Measurements from ENCODE around the gene CELSR1.

CELSR1 gene

DNA sequence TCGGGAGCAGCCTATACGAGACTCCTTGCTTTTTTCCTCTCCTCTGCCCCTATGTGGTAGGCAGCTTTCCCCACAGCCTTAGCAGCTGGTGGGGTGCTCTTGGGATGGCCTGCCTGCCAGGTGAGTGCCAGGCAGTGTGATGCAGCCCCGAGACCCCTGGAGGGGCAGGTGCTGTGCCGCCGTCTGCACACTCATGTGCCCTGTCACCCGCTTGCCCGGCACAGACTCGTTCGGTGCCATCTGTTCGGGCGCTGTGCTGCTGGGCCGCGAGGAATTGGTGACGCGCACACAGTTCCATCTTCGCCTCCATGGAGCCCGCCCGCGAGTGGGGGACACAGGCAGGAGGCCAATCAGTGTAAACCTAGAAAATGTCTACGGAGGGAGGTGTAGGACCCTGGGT, 186.8 kb downstream of the CELSR1 start:
- TF ChIP-seq EZH2phosphoT487 (IDR thresholded peaks at IDR 0.05; ENCODE audit: low read length), result no peak
- no peaks in the 10 kb centered on the region for H3K9me2 ChIP-seq (replicated peaks; ENCODE audit: insufficient read depth, low read length)
- H3K4me1 ChIP-seq (ENCODE audit: low read length), result no peaks in the 10 kb centered on the region
- H3K27me3 ChIP-seq (replicated peaks; ENCODE audit: insufficient read depth, low read length), result no peaks in the 10 kb centered on the region
- no peak overlapping the region for H3K4me3 ChIP-seq (ENCODE audit: low read length)
- no peaks in the 10 kb centered on the region for H3K9me3 ChIP-seq (replicated peaks; ENCODE audit: insufficient read depth, low read length)
- H3K79me2 ChIP-seq (ENCODE audit: low read length), result peaks cover 20% of the 10 kb centered on the region
- no peak for DNase-seq
- H4K20me1 ChIP-seq (ENCODE audit: insufficient read depth, low read length), result no peaks in the 10 kb centered on the region; the same call in 1 of the 2 replicates
- no peak overlapping the region for H3K9ac ChIP-seq (ENCODE audit: low read length)
- no peak overlapping the region for H2AFZ ChIP-seq (ENCODE audit: low read length)
- no peaks in the 10 kb centered on the region for H3F3A ChIP-seq (ENCODE audit: insufficient read depth, low read length)
- H3K27ac ChIP-seq (ENCODE audit: low read length), result no peak overlapping the region
- H3K36me3 ChIP-seq (replicated peaks; ENCODE audit: insufficient read depth, low read length), result peaks cover 14% of the 10 kb centered on the region
- no peak overlapping the region for H3K4me2 ChIP-seq (ENCODE audit: low read depth, low read length)

DNA sequence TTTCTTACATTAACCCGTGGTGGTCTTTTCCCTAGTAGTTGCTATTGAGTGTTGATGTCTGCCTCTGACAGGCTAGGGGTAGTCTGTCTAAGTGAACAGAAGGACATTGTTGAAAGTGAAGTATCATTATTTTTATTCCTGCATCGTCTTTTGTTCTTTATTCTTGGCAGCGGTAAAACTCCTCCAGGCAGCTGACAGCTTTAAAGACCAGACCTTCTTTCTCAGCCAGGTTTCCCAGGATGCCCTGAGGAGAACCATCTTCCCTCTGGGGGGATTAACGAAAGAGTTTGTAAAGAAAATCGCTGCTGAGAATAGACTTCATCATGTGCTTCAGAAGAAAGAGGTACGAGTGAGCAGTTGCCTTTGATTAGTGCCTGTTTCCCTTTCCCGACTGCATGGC, 187.3 kb downstream of the CELSR1 start:
- Histone ChIP-seq H2AFZ (ENCODE audit: low read length) (no peak overlapping the region), H3F3A (ENCODE audit: insufficient read depth, low read length) (no peaks in the 10 kb centered on the region), H3K9me2 (replicated peaks; ENCODE audit: insufficient read depth, low read length) (no peaks in the 10 kb centered on the region), H3K4me2 (ENCODE audit: low read depth, low read length) (no peak overlapping the region), H3K27me3 (replicated peaks; ENCODE audit: insufficient read depth, low read length) (no peaks in the 10 kb centered on the region), H3K79me2 (ENCODE audit: low read length) (peaks cover 20% of the 10 kb centered on the region), H3K27ac (ENCODE audit: low read length) (no peak overlapping the region), H4K20me1 (ENCODE audit: insufficient read depth, low read length) (no peaks in the 10 kb centered on the region; the same call in 1 of the 2 replicates), H3K9me3 (replicated peaks; ENCODE audit: insufficient read depth, low read length) (no peaks in the 10 kb centered on the region), H3K36me3 (replicated peaks; ENCODE audit: insufficient read depth, low read length) (peaks cover 18% of the 10 kb centered on the region), H3K4me1 (ENCODE audit: low read length) (no peaks in the 10 kb centered on the region), H3K4me3 (ENCODE audit: low read length) (no peak overlapping the region), H3K9ac (ENCODE audit: low read length) (no peak overlapping the region)
- DNase-seq, result no peak
- TF ChIP-seq EZH2phosphoT487 (IDR thresholded peaks at IDR 0.05; ENCODE audit: low read length) (no peak), EZH2 (optimal IDR thresholded peaks at IDR 0.05; ENCODE audit: low read depth, low read length) (no peak)
- TF ChIP-seq, protein P1, sequence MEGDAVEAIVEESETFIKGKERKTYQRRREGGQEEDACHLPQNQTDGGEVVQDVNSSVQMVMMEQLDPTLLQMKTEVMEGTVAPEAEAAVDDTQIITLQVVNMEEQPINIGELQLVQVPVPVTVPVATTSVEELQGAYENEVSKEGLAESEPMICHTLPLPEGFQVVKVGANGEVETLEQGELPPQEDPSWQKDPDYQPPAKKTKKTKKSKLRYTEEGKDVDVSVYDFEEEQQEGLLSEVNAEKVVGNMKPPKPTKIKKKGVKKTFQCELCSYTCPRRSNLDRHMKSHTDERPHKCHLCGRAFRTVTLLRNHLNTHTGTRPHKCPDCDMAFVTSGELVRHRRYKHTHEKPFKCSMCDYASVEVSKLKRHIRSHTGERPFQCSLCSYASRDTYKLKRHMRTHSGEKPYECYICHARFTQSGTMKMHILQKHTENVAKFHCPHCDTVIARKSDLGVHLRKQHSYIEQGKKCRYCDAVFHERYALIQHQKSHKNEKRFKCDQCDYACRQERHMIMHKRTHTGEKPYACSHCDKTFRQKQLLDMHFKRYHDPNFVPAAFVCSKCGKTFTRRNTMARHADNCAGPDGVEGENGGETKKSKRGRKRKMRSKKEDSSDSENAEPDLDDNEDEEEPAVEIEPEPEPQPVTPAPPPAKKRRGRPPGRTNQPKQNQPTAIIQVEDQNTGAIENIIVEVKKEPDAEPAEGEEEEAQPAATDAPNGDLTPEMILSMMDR (IDR thresholded peaks at IDR 0.05; ENCODE audit: low read length), result no peak

DNA sequence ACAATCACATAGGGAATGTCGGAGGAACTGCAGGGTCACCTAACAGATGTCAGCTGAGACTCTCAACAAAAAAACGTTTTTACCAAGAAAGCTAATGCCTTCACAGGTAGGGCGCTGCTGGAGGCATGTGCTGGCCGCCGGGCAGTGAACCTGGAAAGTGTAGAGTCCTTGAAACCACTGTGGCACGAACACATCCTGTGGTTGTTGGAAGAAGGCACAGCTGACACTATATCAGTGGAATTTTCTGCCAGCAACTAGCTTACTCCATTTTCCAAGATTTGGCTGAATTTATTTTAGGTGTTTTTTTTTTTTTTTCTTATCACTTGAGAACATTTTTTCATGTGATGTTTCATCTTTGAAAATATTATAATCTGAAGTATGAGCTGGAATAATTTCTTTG, 187.7 kb downstream of the CELSR1 start:
- Histone ChIP-seq H3K27me3 (replicated peaks; ENCODE audit: insufficient read depth, low read length) (no peaks in the 10 kb centered on the region), H3K36me3 (replicated peaks; ENCODE audit: insufficient read depth, low read length) (peaks cover 19% of the 10 kb centered on the region), H3K9me3 (replicated peaks; ENCODE audit: insufficient read depth, low read length) (no peaks in the 10 kb centered on the region), H3K27ac (ENCODE audit: low read length) (no peak overlapping the region), H3K4me2 (ENCODE audit: low read depth, low read length) (no peak overlapping the region), H4K20me1 (ENCODE audit: insufficient read depth, low read length) (no peaks in the 10 kb centered on the region; the same call in 1 of the 2 replicates), H3K79me2 (ENCODE audit: low read length) (peaks cover 20% of the 10 kb centered on the region), H3K4me3 (ENCODE audit: low read length) (no peak overlapping the region), H3K9me2 (replicated peaks; ENCODE audit: insufficient read depth, low read length) (no peaks in the 10 kb centered on the region), H3K9ac (ENCODE audit: low read length) (no peak overlapping the region), H3F3A (ENCODE audit: insufficient read depth, low read length) (no peaks in the 10 kb centered on the region), H2AFZ (ENCODE audit: low read length) (no peak overlapping the region), H3K4me1 (ENCODE audit: low read length) (no peaks in the 10 kb centered on the region)
- DNase-seq, result no peak
- TF ChIP-seq EZH2phosphoT487 (IDR thresholded peaks at IDR 0.05; ENCODE audit: low read length) (no peak), EZH2 (optimal IDR thresholded peaks at IDR 0.05; ENCODE audit: low read depth, low read length) (no peak)
- TF ChIP-seq, protein P1 (IDR thresholded peaks at IDR 0.05; ENCODE audit: low read length), result no peak

DNA sequence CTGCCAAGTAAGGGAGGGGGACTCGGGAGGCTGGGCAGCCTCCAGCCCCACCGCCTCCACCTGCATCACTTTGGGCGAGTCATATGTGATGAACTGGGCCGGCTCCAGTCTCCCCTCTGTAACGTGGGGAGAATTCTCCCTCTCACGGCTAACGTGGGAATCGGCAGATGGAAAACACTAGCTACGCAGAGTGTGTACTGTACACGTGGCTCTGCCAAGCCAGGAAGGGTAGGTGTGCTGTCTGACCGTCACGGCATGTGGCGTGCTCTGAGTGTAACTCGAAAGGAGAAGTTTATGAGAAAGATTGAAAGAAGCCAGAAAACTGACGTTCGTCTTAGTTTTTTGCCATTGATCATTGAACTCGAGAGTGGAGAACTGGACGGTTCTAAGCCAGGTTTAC, 188.2 kb downstream of the CELSR1 start:
- Histone ChIP-seq H3K4me2 (ENCODE audit: low read depth, low read length) (no peak overlapping the region), H3K9me3 (replicated peaks; ENCODE audit: insufficient read depth, low read length) (no peaks in the 10 kb centered on the region), H3K4me1 (ENCODE audit: low read length) (no peaks in the 10 kb centered on the region), H3K36me3 (replicated peaks; ENCODE audit: insufficient read depth, low read length) (peaks cover 23% of the 10 kb centered on the region), H3K9ac (ENCODE audit: low read length) (no peak overlapping the region), H4K20me1 (ENCODE audit: insufficient read depth, low read length) (no peaks in the 10 kb centered on the region; the same call in 1 of the 2 replicates), H3K27me3 (replicated peaks; ENCODE audit: insufficient read depth, low read length) (no peaks in the 10 kb centered on the region), H3K79me2 (ENCODE audit: low read length) (peaks cover 22% of the 10 kb centered on the region), H3K4me3 (ENCODE audit: low read length) (no peak overlapping the region), H3K9me2 (replicated peaks; ENCODE audit: insufficient read depth, low read length) (no peaks in the 10 kb centered on the region), H3K27ac (ENCODE audit: low read length) (no peak overlapping the region), H2AFZ (ENCODE audit: low read length) (no peak overlapping the region), H3F3A (ENCODE audit: insufficient read depth, low read length) (no peaks in the 10 kb centered on the region)
- DNase-seq, result no peak
- TF ChIP-seq, protein P1 (IDR thresholded peaks at IDR 0.05; ENCODE audit: low read length), result no peak
- TF ChIP-seq EZH2phosphoT487 (IDR thresholded peaks at IDR 0.05; ENCODE audit: low read length) (no peak), EZH2 (optimal IDR thresholded peaks at IDR 0.05; ENCODE audit: low read depth, low read length) (no peak)
